Measurements from ENCODE around the gene IL18. TPM values are rescaled to one million over a fixed set of nuclear protein-coding genes. Genes with fewer than 3 reads are reported as not detected.

IL18 gene
- total and polyA plus RNA-seq, 12 donors = 0.72 to 49.4 (median 11.9) TPM

- no peak overlapping the region for H3K4me3 ChIP-seq
- 78 to 83% (median 80%) methylated on average over 5 of the region's 5 CpGs for WGBS, 4 donors
- H3K36me3 ChIP-seq (replicated peaks in 1 of 2) = no peaks in the 10 kb centered on the region
- no peak overlapping the region for H3K27ac ChIP-seq
- H3K27me3 ChIP-seq = no peaks in the 10 kb centered on the region
- intact Hi-C loops (cut with DNase I) = no loop called here
- no peaks in the 10 kb centered on the region for H3K4me1 ChIP-seq (replicated peaks in 1 of 2)
- DNase-seq = no peak
- no peaks in the 10 kb centered on the region for H3K9me3 ChIP-seq (replicated peaks in 1 of 3)
- TF ChIP-seq POLR2A (IDR thresholded peaks at IDR 0.05) (no peak), CTCF (IDR thresholded peaks at IDR 0.05) (no peak)
Measured at GRCh38 chr11:112150517-112150916, 13.4 kb downstream of the IL18 start.

- no peak for DNase-seq
- TF ChIP-seq POLR2A (IDR thresholded peaks at IDR 0.05) (no peak), CTCF (IDR thresholded peaks at IDR 0.05) (no peak)
- Histone ChIP-seq H3K36me3 (replicated peaks in 1 of 2) (no peaks in the 10 kb centered on the region), H3K27ac (no peak overlapping the region), H3K9me3 (replicated peaks in 1 of 3) (no peaks in the 10 kb centered on the region), H3K4me3 (no peak overlapping the region), H3K27me3 (no peaks in the 10 kb centered on the region), H3K4me1 (replicated peaks in 1 of 2) (no peaks in the 10 kb centered on the region)
- WGBS, 4 donors = 77 to 89% (median 87%) methylated on average over 3 of the region's 3 CpGs
- intact Hi-C loops (cut with DNase I) = no loop called here
Measured at GRCh38 chr11:112143597-112143996, 20.3 kb downstream of the IL18 start.

GRCh38 chr11:112134473-112134872 is 29.4 kb downstream of the IL18 start:
- Histone ChIP-seq H3K27me3 (no peaks in the 10 kb centered on the region), H3K27ac (no peak overlapping the region), H3K9me3 (replicated peaks in 1 of 3) (no peaks in the 10 kb centered on the region), H3K36me3 (replicated peaks in 1 of 2) (no peaks in the 10 kb centered on the region), H3K4me1 (replicated peaks in 1 of 2) (peaks cover 0 to 6% of the 10 kb centered on the region in 2 donors), H3K4me3 (no peak overlapping the region)
- TF ChIP-seq POLR2A (IDR thresholded peaks at IDR 0.05) = no peak
- no peak for TF ChIP-seq CTCF (IDR thresholded peaks at IDR 0.05)
- 84 to 92% (median 90%) methylated on average over 3 to 4 of the region's 4 CpGs for WGBS, 4 donors
- DNase-seq = no peak
- intact Hi-C loops (cut with DNase I) = no loop called here

- WGBS, 4 donors = 58 to 76% (median 71%) methylated on average over 2 of the region's 2 CpGs
- Histone ChIP-seq H3K4me3 (no peak overlapping the region), H3K4me1 (replicated peaks in 1 of 2) (peaks cover 8 to 18% of the 10 kb centered on the region in 2 donors), H3K27ac (no peak overlapping the region), H3K27me3 (no peaks in the 10 kb centered on the region), H3K36me3 (replicated peaks in 1 of 2) (no peaks in the 10 kb centered on the region), H3K9me3 (replicated peaks in 1 of 3) (no peaks in the 10 kb centered on the region)
- no peak for TF ChIP-seq POLR2A (IDR thresholded peaks at IDR 0.05)
- TF ChIP-seq CTCF (IDR thresholded peaks at IDR 0.05) = no peak
- no peak for DNase-seq
- intact Hi-C loops (cut with DNase I) = no loop called here
Measured at GRCh38 chr11:112132737-112133136, 31.2 kb downstream of the IL18 start.
